K562 (cell line): ENCODE data around the gene TRIM65. TPM values are rescaled to one million over a fixed set of nuclear protein-coding genes. Genes with fewer than 3 reads are reported as not detected.

Source experiments
- ATAC-seq: fragments of 200-7000 bp; cut with Tn5 transposase; 3 replicates; pipeline ENCODE4 v1.9.1; 2020; ENCODE audit warnings: moderate library complexity
- BruUV-seq: library from RNA; stranded (reverse); fragments of 400-500 nt; replicated peaks from 2 replicates; lab custom pipeline; 2021; lab: Mats Ljungman, UMichigan
- CTCF ChIA-PET: fragments of 300-600 bp; formaldehyde crosslinking; extraction: SDS; loops from one replicate; lab custom pipeline; 2021; ENCODE audit warnings: low intra/inter-chr PET ratio; lab: Yijun Ruan, JAX
- POLR2A ChIA-PET: fragments of 300-600, 350-650 bp; sonication (Branson Sonifier 250); formaldehyde crosslinking; extraction: SDS; loops from one replicate; lab custom pipeline; 2021; ENCODE audit warnings: antibody characterized with exemption, inconsistent platforms; lab: Yijun Ruan, JAX
- DNase-seq, 4 experiments: peaks; one replicate each; pipeline versions ENCODE4 v3.0.0 to v3.0.0-alpha.2; 2011 to 2018; ENCODE audit warnings: low spot score in 3 of 4, mixed read lengths in 3 of 4; ENCODE audit errors: extremely low read depth in 1 of 4
- FAIRE-seq: peaks from 2 replicates; lab custom pipeline; 2011; peaks lifted over from hg19 to GRCh38; lab: Jason Lieb, UNC
- H2AFZ ChIP-seq: 2 replicates; pipeline ENCODE4 v1.6.0; 2011; ENCODE audit warnings: low read depth, low read length, control low read depth, inconsistent platforms
- H3K27ac ChIP-seq: fragments of 200-600 bp; 3 replicates; pipeline ENCODE4 v1.8.0; 2011; ENCODE audit warnings: low read depth, mild to moderate bottlenecking, control low read depth, inconsistent platforms, low read length, moderate library complexity, mixed read lengths; ENCODE audit errors: extremely low read depth
- H3K27me3 ChIP-seq, 2 experiments: fragments of 300-600 bp in 1 of 2; 2 replicates in 1 of 2; 3 replicates in 1 of 2; pipeline versions ENCODE4 v1.6.0 to v1.8.0; 2011; ENCODE audit warnings: inconsistent platforms in 2 of 2, low read length in 2 of 2, mild to moderate bottlenecking in 1 of 2, mixed read lengths in 1 of 2, moderate library complexity in 1 of 2; ENCODE audit not compliant: control insufficient read depth in 2 of 2, insufficient read depth in 2 of 2
- H3K36me3 ChIP-seq: fragments of 300-600 bp; 3 replicates; pipeline ENCODE4 v1.8.0; 2011; ENCODE audit warnings: mild to moderate bottlenecking, low read length, inconsistent platforms; ENCODE audit not compliant: control insufficient read depth, insufficient read depth
- H3K4me1 ChIP-seq, 2 experiments: fragments of 200-600 bp in 1 of 2; replicated peaks in 1 of 2; 2 replicates in 1 of 2; 3 replicates in 1 of 2; pipeline versions ENCODE4 v1.5.1 to v1.8.0; 2011; ENCODE audit warnings: inconsistent platforms in 2 of 2, low read length in 2 of 2, mild to moderate bottlenecking in 1 of 2, mixed read lengths in 1 of 2, moderate library complexity in 1 of 2; ENCODE audit not compliant: control insufficient read depth in 2 of 2, insufficient read depth in 2 of 2
- H3K4me2 ChIP-seq: 2 replicates; pipeline ENCODE4 v1.6.1; 2011; ENCODE audit warnings: low read length, control low read depth, inconsistent platforms, mixed read lengths; ENCODE audit not compliant: insufficient read depth
- H3K4me3 ChIP-seq: fragments of 200-600 bp; sonication (generic), shearing (Covaris generic); 2 replicates; pipeline ENCODE4 v1.5.1; 2016; ENCODE audit warnings: control low read depth, inconsistent platforms
- H3K79me2 ChIP-seq: fragments of 200-600 bp; 3 replicates; pipeline ENCODE4 v1.8.0; 2011; ENCODE audit warnings: low read length, inconsistent platforms; ENCODE audit not compliant: control insufficient read depth, insufficient read depth
- H3K9ac ChIP-seq, 2 experiments: 2 replicates each; pipeline versions ENCODE4 v1.6.0 to v1.6.1; 2011; ENCODE audit warnings: low read depth in 2 of 2, low read length in 2 of 2, control low read depth in 1 of 2, inconsistent platforms in 1 of 2, mild to moderate bottlenecking in 1 of 2, mixed read lengths in 1 of 2; ENCODE audit not compliant: insufficient read depth in 1 of 2
- H3K9me1 ChIP-seq: one replicate; pipeline ENCODE4 v1.6.0; 2011; ENCODE audit warnings: inconsistent platforms, mild to moderate bottlenecking, low read length, moderate library complexity; ENCODE audit not compliant: control insufficient read depth, insufficient read depth
- H3K9me3 ChIP-seq: replicated peaks from 2 replicates; pipeline ENCODE4 v1.5.1; 2011; ENCODE audit warnings: low read depth, low read length, inconsistent platforms; ENCODE audit not compliant: control insufficient read depth, insufficient read depth
- H4K20me1 ChIP-seq: replicated peaks from 2 replicates; pipeline ENCODE4 v1.6.1; 2011; ENCODE audit warnings: low read length, inconsistent platforms, mixed read lengths; ENCODE audit not compliant: control insufficient read depth, insufficient read depth
- BRD9 ChIP-seq: fragments of 450-650 bp; IDR thresholded peaks from 2 replicates; pipeline ENCODE4 v1.6.1; 2018; ENCODE audit warnings: low read depth; ENCODE audit not compliant: partially characterized antibody
- DPF2 ChIP-seq: fragments of 450-650 bp; IDR thresholded peaks from 2 replicates; pipeline ENCODE4 v1.6.1; 2016
- HDAC8 ChIP-seq: fragments of 450-650 bp; IDR thresholded peaks from 2 replicates; pipeline ENCODE4 v1.6.1; 2016; ENCODE audit warnings: mild to moderate bottlenecking, missing genetic modification characterization, moderate library complexity, missing compliant biosample characterization
- JUND ChIP-seq, 2 experiments: IDR thresholded peaks; 2 replicates in 1 of 2; 3 replicates in 1 of 2; pipeline ENCODE4 v1.6.1; 2011; ENCODE audit warnings: borderline replicate concordance in 2 of 2, low read depth in 2 of 2, low read length in 2 of 2, improper control_type of control experiment in 1 of 2, missing biosample characterization in 1 of 2, missing genetic modification characterization in 1 of 2, missing genetic modification reagents in 1 of 2
- NFIC ChIP-seq: fragments of 450-650 bp; IDR thresholded peaks from 2 replicates; pipeline ENCODE4 v1.6.1; 2017; ENCODE audit warnings: mild to moderate bottlenecking, inconsistent platforms
- RB1 ChIP-seq: fragments of 450-650 bp; IDR thresholded peaks from 2 replicates; pipeline ENCODE4 v1.6.1; 2017; ENCODE audit warnings: low read depth, mild to moderate bottlenecking
- TCFL5 ChIP-seq: fragments of 250-450 bp; sonication (Bioruptor Pico); conservative IDR thresholded peaks from 2 replicates; pipeline ENCODE4 v1.6.1; 2021; ENCODE audit warnings: mild to moderate bottlenecking, moderate library complexity, matching md5 sums
- ZBTB1 ChIP-seq: sonication (generic); formaldehyde crosslinking; IDR thresholded peaks from 2 replicates; pipeline ENCODE4 v1.8.1; 2023; ENCODE audit warnings: missing genetic modification reagents, low read depth, mild to moderate bottlenecking, borderline replicate concordance
- ZNF696 ChIP-seq: fragments of 250-450 bp; sonication (Bioruptor Pico); conservative IDR thresholded peaks from 2 replicates; pipeline ENCODE4 v1.4.0; 2020; ENCODE audit warnings: mild to moderate bottlenecking, moderate library complexity
- WGBS: fragments of 100-300 bp; shearing (Covaris generic); methylation state at CpG from one replicate; pipeline ENCODE4 v1.1.6; 2016; ENCODE audit warnings: low coverage, mixed read lengths; ENCODE audit not compliant: insufficient coverage; ENCODE audit errors: missing lambda C conversion rate; 5-methylcytosine and 5-hydroxymethylcytosine counted together
- in situ Hi-C: fragments of 300-500 bp; cut with MboI; formaldehyde crosslinking; loops from 4 replicates; pipeline ENCODE4 v1.15.0; 2018; ENCODE audit warnings: inconsistent platforms, mixed read lengths
- intact Hi-C: fragments of 100-400 bp; cut with micrococcal nuclease; formaldehyde crosslinking; loops from 2 replicates; pipeline ENCODE4 v1.14.2; 2022
- polyA plus RNA-seq, 8 experiments: library from polyadenylated mRNA; depleted of rRNA in 4 of 8; stranded (reverse) in 5 of 8; unstranded in 3 of 8; fragments of >200 nt; fragmentation: Nextera tagmentation in 2 of 8; fragmentation: Illumina TruSeq in 1 of 8; extraction: Ambion mirVana in 2 of 8; extraction: Trizol in 1 of 8; gene quantifications; 2 replicates each; pipeline versions ENCODE4 v1.2.1 to v1.2.3, GENCODE V29; 2011 to 2014; ENCODE audit warnings: inconsistent platforms in 1 of 8, missing spikeins in 1 of 8
- total RNA-seq, 7 experiments: library from RNA; depleted of rRNA in 6 of 7; stranded (reverse); fragments of >200 nt in 6 of 7; fragmentation: Illumina TruSeq in 2 of 7; extraction: Trizol in 2 of 7; gene quantifications; 2 replicates each; pipeline versions ENCODE4 v1.2.1 to v1.2.3, GENCODE V29; 2011 to 2021; ENCODE audit warnings: low replicate concordance in 1 of 7
- TF ChIP-seq, protein P1 (sequence below): fragments of 450-650 bp; formaldehyde crosslinking; IDR thresholded peaks from 2 replicates; pipeline ENCODE4 v1.4.0; 2020; ENCODE audit warnings: mild to moderate bottlenecking, moderate library complexity
- TF ChIP-seq, protein P2 (sequence below): fragments of 200-800 bp; sonication (Bioruptor generic); IDR thresholded peaks from 2 replicates; pipeline ENCODE4 v1.6.1; 2017; ENCODE audit warnings: missing genetic modification characterization, missing compliant biosample characterization
- TF ChIP-seq, protein P3 (sequence below): sonication (generic); formaldehyde crosslinking; IDR thresholded peaks from 2 replicates; pipeline ENCODE4 v1.8.0; 2023; ENCODE audit warnings: mild to moderate bottlenecking, missing genetic modification reagents
- TF ChIP-seq, protein P4 (sequence below): sonication (generic); formaldehyde crosslinking; IDR thresholded peaks from 2 replicates; pipeline ENCODE4 v1.8.1; 2022; ENCODE audit warnings: missing genetic modification reagents

TRIM65 gene
- total and polyA plus RNA-seq, 9 of the 15 experiments (the other 6 are each of a cell fraction or from before 2014, with no cell fraction given): 2.8 to 45.7 (median 22.9) TPM

GRCh38 chr17:75844530-75845057 is 52.2 kb downstream of the TRIM65 start:
- peaks cover 35 to 87% of the 10 kb centered on the region in 2 experiments for H3K4me1 ChIP-seq
- FAIRE-seq: no peak
- H3K4me3 ChIP-seq: peak overlapping the region; percentile 69
- TF ChIP-seq, protein P1, sequence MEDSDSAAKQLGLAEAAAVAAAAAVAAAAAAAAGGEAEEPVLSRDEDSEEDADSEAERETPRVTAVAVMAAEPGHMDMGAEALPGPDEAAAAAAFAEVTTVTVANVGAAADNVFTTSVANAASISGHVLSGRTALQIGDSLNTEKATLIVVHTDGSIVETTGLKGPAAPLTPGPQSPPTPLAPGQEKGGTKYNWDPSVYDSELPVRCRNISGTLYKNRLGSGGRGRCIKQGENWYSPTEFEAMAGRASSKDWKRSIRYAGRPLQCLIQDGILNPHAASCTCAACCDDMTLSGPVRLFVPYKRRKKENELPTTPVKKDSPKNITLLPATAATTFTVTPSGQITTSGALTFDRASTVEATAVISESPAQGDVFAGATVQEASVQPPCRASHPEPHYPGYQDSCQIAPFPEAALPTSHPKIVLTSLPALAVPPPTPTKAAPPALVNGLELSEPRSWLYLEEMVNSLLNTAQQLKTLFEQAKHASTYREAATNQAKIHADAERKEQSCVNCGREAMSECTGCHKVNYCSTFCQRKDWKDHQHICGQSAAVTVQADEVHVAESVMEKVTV (CRISPR knock-in tag): no peak
- TF ChIP-seq DPF2 (no peak), HDAC8 (tag) (no peak), NFIC (peak; percentile 35), BRD9 (no peak), ZBTB1 (CRISPR knock-in tag) (0 out of 2 replicates have a peak, but pooled peaks have one; percentile 22), RB1 (0 out of 2 replicates have a peak, but pooled peaks have one; percentile 1), ZNF696 (CRISPR knock-in tag) (no peak), TCFL5 (CRISPR knock-in tag) (no peak), JUND (IDR thresholded peaks at IDR 0.05; ENCODE audit: borderline replicate concordance, low read depth, low read length) (peak; percentile 45), JUND (tag; IDR thresholded peaks at IDR 0.05; ENCODE audit: borderline replicate concordance, low read depth, low read length) (no peak; the same call in 2 of the 3 replicates)
- TF ChIP-seq, protein P2, sequence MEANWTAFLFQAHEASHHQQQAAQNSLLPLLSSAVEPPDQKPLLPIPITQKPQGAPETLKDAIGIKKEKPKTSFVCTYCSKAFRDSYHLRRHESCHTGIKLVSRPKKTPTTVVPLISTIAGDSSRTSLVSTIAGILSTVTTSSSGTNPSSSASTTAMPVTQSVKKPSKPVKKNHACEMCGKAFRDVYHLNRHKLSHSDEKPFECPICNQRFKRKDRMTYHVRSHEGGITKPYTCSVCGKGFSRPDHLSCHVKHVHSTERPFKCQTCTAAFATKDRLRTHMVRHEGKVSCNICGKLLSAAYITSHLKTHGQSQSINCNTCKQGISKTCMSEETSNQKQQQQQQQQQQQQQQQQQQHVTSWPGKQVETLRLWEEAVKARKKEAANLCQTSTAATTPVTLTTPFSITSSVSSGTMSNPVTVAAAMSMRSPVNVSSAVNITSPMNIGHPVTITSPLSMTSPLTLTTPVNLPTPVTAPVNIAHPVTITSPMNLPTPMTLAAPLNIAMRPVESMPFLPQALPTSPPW (CRISPR knock-in tag): peak; percentile 69; the same call in 1 of the 2 replicates
- TF ChIP-seq, protein P3, sequence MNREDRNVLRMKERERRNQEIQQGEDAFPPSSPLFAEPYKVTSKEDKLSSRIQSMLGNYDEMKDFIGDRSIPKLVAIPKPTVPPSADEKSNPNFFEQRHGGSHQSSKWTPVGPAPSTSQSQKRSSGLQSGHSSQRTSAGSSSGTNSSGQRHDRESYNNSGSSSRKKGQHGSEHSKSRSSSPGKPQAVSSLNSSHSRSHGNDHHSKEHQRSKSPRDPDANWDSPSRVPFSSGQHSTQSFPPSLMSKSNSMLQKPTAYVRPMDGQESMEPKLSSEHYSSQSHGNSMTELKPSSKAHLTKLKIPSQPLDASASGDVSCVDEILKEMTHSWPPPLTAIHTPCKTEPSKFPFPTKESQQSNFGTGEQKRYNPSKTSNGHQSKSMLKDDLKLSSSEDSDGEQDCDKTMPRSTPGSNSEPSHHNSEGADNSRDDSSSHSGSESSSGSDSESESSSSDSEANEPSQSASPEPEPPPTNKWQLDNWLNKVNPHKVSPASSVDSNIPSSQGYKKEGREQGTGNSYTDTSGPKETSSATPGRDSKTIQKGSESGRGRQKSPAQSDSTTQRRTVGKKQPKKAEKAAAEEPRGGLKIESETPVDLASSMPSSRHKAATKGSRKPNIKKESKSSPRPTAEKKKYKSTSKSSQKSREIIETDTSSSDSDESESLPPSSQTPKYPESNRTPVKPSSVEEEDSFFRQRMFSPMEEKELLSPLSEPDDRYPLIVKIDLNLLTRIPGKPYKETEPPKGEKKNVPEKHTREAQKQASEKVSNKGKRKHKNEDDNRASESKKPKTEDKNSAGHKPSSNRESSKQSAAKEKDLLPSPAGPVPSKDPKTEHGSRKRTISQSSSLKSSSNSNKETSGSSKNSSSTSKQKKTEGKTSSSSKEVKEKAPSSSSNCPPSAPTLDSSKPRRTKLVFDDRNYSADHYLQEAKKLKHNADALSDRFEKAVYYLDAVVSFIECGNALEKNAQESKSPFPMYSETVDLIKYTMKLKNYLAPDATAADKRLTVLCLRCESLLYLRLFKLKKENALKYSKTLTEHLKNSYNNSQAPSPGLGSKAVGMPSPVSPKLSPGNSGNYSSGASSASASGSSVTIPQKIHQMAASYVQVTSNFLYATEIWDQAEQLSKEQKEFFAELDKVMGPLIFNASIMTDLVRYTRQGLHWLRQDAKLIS (CRISPR knock-in tag): 0 out of 2 replicates have a peak, but pooled peaks have one; percentile 29
- TF ChIP-seq, protein P4, sequence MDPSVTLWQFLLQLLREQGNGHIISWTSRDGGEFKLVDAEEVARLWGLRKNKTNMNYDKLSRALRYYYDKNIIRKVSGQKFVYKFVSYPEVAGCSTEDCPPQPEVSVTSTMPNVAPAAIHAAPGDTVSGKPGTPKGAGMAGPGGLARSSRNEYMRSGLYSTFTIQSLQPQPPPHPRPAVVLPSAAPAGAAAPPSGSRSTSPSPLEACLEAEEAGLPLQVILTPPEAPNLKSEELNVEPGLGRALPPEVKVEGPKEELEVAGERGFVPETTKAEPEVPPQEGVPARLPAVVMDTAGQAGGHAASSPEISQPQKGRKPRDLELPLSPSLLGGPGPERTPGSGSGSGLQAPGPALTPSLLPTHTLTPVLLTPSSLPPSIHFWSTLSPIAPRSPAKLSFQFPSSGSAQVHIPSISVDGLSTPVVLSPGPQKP (CRISPR knock-in tag): no peak

More at GRCh38 chr17:75844530-75845057, 52.2 kb downstream of the TRIM65 start:
- ATAC-seq: peak; percentile 24
- no TSS peak for BruUV-seq
- peak; percentile 74 to 81 (median 80) for DNase-seq
- in situ Hi-C loops: no loop called here
- CTCF ChIA-PET: interaction anchor here (0.6 kb wide), 1 partner anchor 83 kb away, joined by 3 read pairs; no protein-coding TSS in a partner anchor
- no peaks in the 10 kb centered on the region for H3K9me3 ChIP-seq
- intact Hi-C loops: loop anchor here (5.0 kb wide), 2 partner anchors 67 to 82 kb away; a partner anchor contains a TSS
- H3K4me2 ChIP-seq: peak overlapping the region; percentile 99
- H3K9ac ChIP-seq: peak overlapping the region; percentile 95 to 98
- no peaks in the 10 kb centered on the region for H3K27me3 ChIP-seq
- H3K79me2 ChIP-seq: peaks cover 52% of the 10 kb centered on the region
- no peaks in the 10 kb centered on the region for H4K20me1 ChIP-seq
- POLR2A ChIA-PET: interaction anchor here (0.6 to 8.5 kb wide), 17 partner anchors 10 to 91 kb away, joined by 3 to 145 read pairs (median 4); partner anchors contain the start of gene WBP2
- H2AFZ ChIP-seq: peak overlapping the region; percentile 23; the same call in 1 of the 2 replicates
- peak overlapping the region; percentile 95 for H3K27ac ChIP-seq
- H3K36me3 ChIP-seq: peaks cover 64% of the 10 kb centered on the region
- no peaks in the 10 kb centered on the region for H3K9me1 ChIP-seq
- 3% methylated on average over 3 of the region's 14 CpGs for WGBS
